IPS-NIHi7 (cell line): ENCODE measurements around the gene GSTA2.
"Not testable (repeated sequence)": the region's sequence is repeated elsewhere in the genome, so short reads cannot be mapped to it uniquely, and the experiment has no call there.

Experiments
- DNase-seq: peaks from one replicate; pipeline ENCODE4 v3.0.0; 2012; ENCODE audit warnings: mixed read lengths; ENCODE audit errors: extremely low spot score

GSTA2 gene

GRCh38 chr6:52760105-52760765 is 3.0 kb downstream of the GSTA2 start:
- DNase-seq: no peak

GRCh38 chr6:52759085-52759484 is 4.2 kb downstream of the GSTA2 start:
- no peak for DNase-seq

- DNase-seq: not testable (repeated sequence)
Measured at GRCh38 chr6:52757651-52758338, 5.5 kb downstream of the GSTA2 start.

- DNase-seq: no peak
Measured at GRCh38 chr6:52754443-52754842, 8.8 kb downstream of the GSTA2 start.

- not testable (repeated sequence) for DNase-seq
Measured at GRCh38 chr6:52753137-52753536, 10.1 kb downstream of the GSTA2 start.

- DNase-seq: no peak
Measured at GRCh38 chr6:52752310-52752709, 11.0 kb downstream of the GSTA2 start.

- no peak for DNase-seq
Measured at GRCh38 chr6:52749556-52750152, 13.6 kb downstream of the GSTA2 start.

GRCh38 chr6:52747301-52747700 is 16.0 kb downstream of the GSTA2 start:
- DNase-seq: not testable (repeated sequence)

GRCh38 chr6:52746213-52746612 is 17.1 kb downstream of the GSTA2 start:
- DNase-seq: no peak

- DNase-seq: no peak
Measured at GRCh38 chr6:52745764-52746201, 17.5 kb downstream of the GSTA2 start.

- DNase-seq: no peak
Measured at GRCh38 chr6:52741872-52742271, 21.4 kb downstream of the GSTA2 start.

GRCh38 chr6:52739627-52740026 is 23.6 kb downstream of the GSTA2 start:
- DNase-seq: no peak

GRCh38 chr6:52739134-52739533 is 24.1 kb downstream of the GSTA2 start:
- DNase-seq: no peak

- no peak for DNase-seq
Measured at GRCh38 chr6:52736145-52736544, 27.1 kb downstream of the GSTA2 start.

GRCh38 chr6:52735071-52735470 is 28.2 kb downstream of the GSTA2 start:
- no peak for DNase-seq

- no peak for DNase-seq
Measured at GRCh38 chr6:52734072-52734471, 29.2 kb downstream of the GSTA2 start.

- no peak for DNase-seq
Measured at GRCh38 chr6:52733172-52733571, 30.1 kb downstream of the GSTA2 start.

- peak; percentile 24 for DNase-seq
Measured at GRCh38 chr6:52731719-52732118, 31.6 kb downstream of the GSTA2 start.

GRCh38 chr6:52729576-52729975 is 33.7 kb downstream of the GSTA2 start:
- DNase-seq: no peak

GRCh38 chr6:52728394-52728793 is 34.9 kb downstream of the GSTA2 start:
- DNase-seq: no peak

GRCh38 chr6:52727908-52728307 is 35.4 kb downstream of the GSTA2 start:
- DNase-seq: no peak

- no peak for DNase-seq
Measured at GRCh38 chr6:52726741-52727535, 36.3 kb downstream of the GSTA2 start.
